Stimulated activated CD8-positive, alpha-beta memory T cell treated with anti-CD3 and anti-CD28 coated beads, Interleukin-7, amount 100 ng/mL, for 4 hours (primary cell): ENCODE results near the gene FEZF2.

ENCODE experiments used
- DNase-seq, 2 donors: peaks; one replicate each; pipeline ENCODE4 v3.0.0-alpha.2; 2020; ENCODE audit warnings: low read depth in 2 of 2

FEZF2 gene

GRCh38 chr3:62329971-62330370, 43.4 kb downstream of the FEZF2 start:
- no peak for DNase-seq

- DNase-seq: no peak
Measured at GRCh38 chr3:62325896-62326295, 47.5 kb downstream of the FEZF2 start.

- no peak for DNase-seq
Measured at GRCh38 chr3:62323241-62323640, 50.1 kb downstream of the FEZF2 start.
